H54 (cell line): ENCODE data around the gene GNB1.
"Not testable (repeated sequence)": the region's sequence is repeated elsewhere in the genome, so short reads cannot be mapped to it uniquely, and the experiment has no call there.

Experiments
- DNase-seq: peaks from one replicate; pipeline ENCODE4 v3.0.0; 2011; ENCODE audit warnings: low spot score, mixed read lengths; ENCODE audit not compliant: insufficient read length
- FAIRE-seq: peaks from 3 replicates; lab custom pipeline; 2011; peaks lifted over from hg19 to GRCh38; lab: Jason Lieb, UNC
- POLR2A ChIP-seq: IDR thresholded peaks from 2 replicates; pipeline ENCODE4 v1.6.1; 2011; ENCODE audit warnings: low read depth, mild to moderate bottlenecking, low read length

GNB1 gene

GRCh38 chr1:1857096-1857703 is 33.7 kb downstream of the GNB1 start:
- no peak for TF ChIP-seq POLR2A
- no peak for FAIRE-seq

GRCh38 chr1:1856161-1856560 is 34.7 kb downstream of the GNB1 start:
- not testable (repeated sequence) for DNase-seq, FAIRE-seq

More at GRCh38 chr1:1857096-1857703, 33.7 kb downstream of the GNB1 start:
- no peak for DNase-seq

- FAIRE-seq = no peak
- DNase-seq = no peak
- TF ChIP-seq POLR2A = no peak
These were observed 37.2 kb downstream of the GNB1 start for GRCh38 chr1:1853593-1854257.

GRCh38 chr1:1852619-1853414 is 38.1 kb downstream of the GNB1 start:
- DNase-seq (no peak), FAIRE-seq (no peak)
- no peak for TF ChIP-seq POLR2A

GRCh38 chr1:1847890-1848289 is 43.0 kb downstream of the GNB1 start:
- TF ChIP-seq POLR2A = no peak
- FAIRE-seq (no peak), DNase-seq (no peak)

- no peak for DNase-seq
- FAIRE-seq = no peak
- no peak for TF ChIP-seq POLR2A
These were observed 43.6 kb downstream of the GNB1 start for GRCh38 chr1:1847061-1847850.

- FAIRE-seq = no peak
- TF ChIP-seq POLR2A = no peak
- no peak for DNase-seq
These were observed 44.4 kb downstream of the GNB1 start for GRCh38 chr1:1846386-1846918.

GRCh38 chr1:1842360-1843146 is 48.3 kb downstream of the GNB1 start:
- no peak for TF ChIP-seq POLR2A
- FAIRE-seq = no peak
- no peak for DNase-seq

GRCh38 chr1:1841575-1841995 is 49.3 kb downstream of the GNB1 start:
- no peak for DNase-seq
- FAIRE-seq = no peak

GRCh38 chr1:1839311-1839965 is 51.4 kb downstream of the GNB1 start:
- DNase-seq = no peak
- TF ChIP-seq POLR2A = no peak
- FAIRE-seq = no peak

More at GRCh38 chr1:1841575-1841995, 49.3 kb downstream of the GNB1 start:
- TF ChIP-seq POLR2A = no peak

GRCh38 chr1:1836119-1836518 is 54.8 kb downstream of the GNB1 start:
- no peak for TF ChIP-seq POLR2A
- no peak for DNase-seq
- no peak for FAIRE-seq

- DNase-seq = no peak
These were observed 55.3 kb downstream of the GNB1 start for GRCh38 chr1:1835546-1835945.

More at GRCh38 chr1:1835546-1835945, 55.3 kb downstream of the GNB1 start:
- no peak for TF ChIP-seq POLR2A
- FAIRE-seq = no peak
